Mucosa of gallbladder (tissue), 1 donor: Measurements from ENCODE around the gene SLC30A10. TPM values are rescaled to one million over a fixed set of nuclear protein-coding genes. Genes with fewer than 3 reads are reported as not detected.
"Not testable (repeated sequence)": the region's sequence is repeated elsewhere in the genome, so short reads cannot be mapped to it uniquely, and the experiment has no call there.

Experiments used
- DNase-seq: peaks from one replicate; pipeline ENCODE4 v3.0.0-alpha.2; 2020; ENCODE audit warnings: low spot score
- total RNA-seq: library from RNA; stranded (reverse); gene quantifications from one replicate; pipeline ENCODE4 v1.2.1, GENCODE V29; 2021
- donor health status: DM: no; HTN: no; CAD: no.

SLC30A10 gene
- total RNA-seq, result 5.5 TPM

GRCh38 chr1:219927956-219928790 is at the start of gene SLC30A10:
TSS of gene SLC30A10 (minus strand) at chr1:219928557. CDS start at chr1:219928440, 117 bp downstream.
- DNase-seq, result peak; percentile 58

- no peak for DNase-seq
Measured at GRCh38 chr1:219973213-219973612, 44.9 kb upstream of the SLC30A10 start.

GRCh38 chr1:219967361-219967760 is 39.0 kb upstream of the SLC30A10 start:
- DNase-seq, result no peak

GRCh38 chr1:219966071-219966349 is 37.7 kb upstream of the SLC30A10 start:
- DNase-seq, result no peak

- no peak for DNase-seq
Measured at GRCh38 chr1:219965285-219966070, 37.1 kb upstream of the SLC30A10 start.

GRCh38 chr1:219963432-219963831 is 35.1 kb upstream of the SLC30A10 start:
- no peak for DNase-seq

GRCh38 chr1:219961684-219962083 is 33.3 kb upstream of the SLC30A10 start:
- DNase-seq, result no peak

- DNase-seq, result no peak
Measured at GRCh38 chr1:219959540-219960203, 31.3 kb upstream of the SLC30A10 start.

GRCh38 chr1:219958875-219959417 is 30.6 kb upstream of the SLC30A10 start:
- DNase-seq, result no peak

GRCh38 chr1:219954736-219955421 is 26.5 kb upstream of the SLC30A10 start:
- DNase-seq, result no peak

- DNase-seq, result no peak
Measured at GRCh38 chr1:219954052-219954451, 25.7 kb upstream of the SLC30A10 start.

- no peak for DNase-seq
Measured at GRCh38 chr1:219952361-219952760, 24.0 kb upstream of the SLC30A10 start.

GRCh38 chr1:219949227-219949626 is 20.9 kb upstream of the SLC30A10 start:
- DNase-seq, result not testable (repeated sequence)

GRCh38 chr1:219948766-219949165 is 20.4 kb upstream of the SLC30A10 start:
- DNase-seq, result not testable (repeated sequence)

- no peak for DNase-seq
Measured at GRCh38 chr1:219945795-219946194, 17.4 kb upstream of the SLC30A10 start.

- DNase-seq, result no peak
Measured at GRCh38 chr1:219941179-219942118, 13.1 kb upstream of the SLC30A10 start.

- DNase-seq, result no peak
Measured at GRCh38 chr1:219940707-219941106, 12.3 kb upstream of the SLC30A10 start.

GRCh38 chr1:219938706-219939105 is 10.3 kb upstream of the SLC30A10 start:
- DNase-seq, result no peak

- DNase-seq, result not testable (repeated sequence)
Measured at GRCh38 chr1:219933763-219934162, 5.4 kb upstream of the SLC30A10 start.

- DNase-seq, result no peak
Measured at GRCh38 chr1:219931033-219931432, 2.7 kb upstream of the SLC30A10 start.

GRCh38 chr1:219928791-219929118 is 398 bp upstream of the SLC30A10 start:
- no peak for DNase-seq
